Skeletal muscle tissue (tissue), 4 donors: ENCODE results near the gene MAGI2. TPM values are rescaled to one million over a fixed set of nuclear protein-coding genes. Genes with fewer than 3 reads are reported as not detected.
"Not testable (repeated sequence)": the region's sequence is repeated elsewhere in the genome, so short reads cannot be mapped to it uniquely, and the experiment has no call there.

Experiments
- H3K27ac ChIP-seq: one replicate; pipeline ENCODE4 v1.7.0; 2013; ENCODE audit warnings: mild to moderate bottlenecking, low read depth, low read length, inconsistent platforms
- H3K27me3 ChIP-seq, 3 donors: one replicate each; pipeline ENCODE4 v1.7.0; 2013; ENCODE audit warnings: low read length in 3 of 3; ENCODE audit not compliant: control insufficient read depth in 3 of 3, insufficient read depth in 3 of 3
- H3K36me3 ChIP-seq, 3 donors: one replicate each; pipeline ENCODE4 v1.7.0; 2013; ENCODE audit warnings: low read length in 3 of 3; ENCODE audit not compliant: control insufficient read depth in 3 of 3, insufficient read depth in 3 of 3
- H3K4me1 ChIP-seq, 3 donors: one replicate each; pipeline ENCODE4 v1.7.0; 2013; ENCODE audit warnings: low read length in 3 of 3, mild to moderate bottlenecking in 3 of 3; ENCODE audit not compliant: control insufficient read depth in 3 of 3, insufficient read depth in 3 of 3
- H3K4me3 ChIP-seq, 3 donors: one replicate each; pipeline ENCODE4 v1.7.0; 2013; ENCODE audit warnings: low read length in 3 of 3
- H3K9ac ChIP-seq, 3 donors: one replicate each; pipeline ENCODE4 v1.7.0; 2013; ENCODE audit warnings: low read length in 3 of 3, mild to moderate bottlenecking in 3 of 3, moderate library complexity in 2 of 3, low read depth in 1 of 3
- H3K9me3 ChIP-seq, 3 donors: one replicate each; pipeline ENCODE4 v1.7.0; 2013; ENCODE audit warnings: low read length in 3 of 3; ENCODE audit not compliant: control insufficient read depth in 3 of 3
- total RNA-seq: library from RNA; depleted of rRNA; stranded (reverse); fragments of >200 nt; gene quantifications from one replicate; pipeline ENCODE4 v1.2.3, GENCODE V29; 2014
- donor health status: Osteomylitis.

The MAGI2 gene
- total RNA-seq, 1 donor from 2014 or later: 4.2 TPM

DNA sequence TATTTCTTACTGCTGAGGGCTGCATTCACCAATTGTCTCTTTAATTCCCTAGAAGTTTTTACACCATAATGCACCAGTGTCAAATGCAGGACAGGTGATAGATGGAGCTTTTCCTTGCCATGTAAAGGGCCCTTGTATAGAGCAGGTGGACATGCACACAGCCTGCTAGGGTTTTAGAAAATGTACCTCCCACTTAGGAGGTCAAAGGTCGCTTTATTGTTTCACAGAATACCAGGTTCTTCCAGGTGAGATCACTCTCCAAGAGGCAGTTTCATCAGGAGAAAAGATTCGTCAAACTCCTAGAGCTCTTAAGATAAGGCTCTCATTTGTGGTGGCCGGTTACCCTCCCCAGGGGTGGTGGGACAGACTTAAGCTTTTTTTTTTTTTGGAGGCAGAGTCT is 1439.1 kb downstream of the MAGI2 start:
- no peaks in the 10 kb centered on the region for H3K36me3 ChIP-seq
- no peaks in the 10 kb centered on the region for H3K9me3 ChIP-seq
- no peak overlapping the region for H3K27ac ChIP-seq
- H3K27me3 ChIP-seq: no peaks in the 10 kb centered on the region
- H3K4me3 ChIP-seq: no peak overlapping the region
- peaks cover 7 to 10% (median 8%) of the 10 kb centered on the region in 3 donors for H3K4me1 ChIP-seq
- no peak overlapping the region for H3K9ac ChIP-seq

DNA sequence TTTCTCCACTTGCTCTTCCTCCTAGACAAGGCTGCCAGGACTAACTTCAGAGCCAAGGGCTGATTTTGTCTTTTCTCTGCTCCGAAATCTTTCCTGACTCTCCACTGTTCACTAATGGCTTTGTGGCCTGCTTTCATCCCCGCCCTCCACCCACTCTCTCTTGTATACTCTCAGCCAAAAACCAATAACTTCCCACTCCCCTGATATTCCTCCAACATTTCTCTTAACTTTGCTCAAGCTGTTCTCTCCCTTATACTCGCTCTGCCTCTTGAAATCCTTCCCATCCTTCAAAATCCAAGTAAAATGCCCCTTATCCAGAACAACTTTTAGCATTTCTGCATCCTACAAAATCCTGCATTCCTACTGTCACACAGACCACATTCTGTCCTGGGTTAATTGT is 1440.1 kb downstream of the MAGI2 start:
- Histone ChIP-seq H3K9me3 (no peaks in the 10 kb centered on the region), H3K4me1 (peaks cover 1 to 3% (median 2%) of the 10 kb centered on the region in 3 donors), H3K36me3 (no peaks in the 10 kb centered on the region)

DNA sequence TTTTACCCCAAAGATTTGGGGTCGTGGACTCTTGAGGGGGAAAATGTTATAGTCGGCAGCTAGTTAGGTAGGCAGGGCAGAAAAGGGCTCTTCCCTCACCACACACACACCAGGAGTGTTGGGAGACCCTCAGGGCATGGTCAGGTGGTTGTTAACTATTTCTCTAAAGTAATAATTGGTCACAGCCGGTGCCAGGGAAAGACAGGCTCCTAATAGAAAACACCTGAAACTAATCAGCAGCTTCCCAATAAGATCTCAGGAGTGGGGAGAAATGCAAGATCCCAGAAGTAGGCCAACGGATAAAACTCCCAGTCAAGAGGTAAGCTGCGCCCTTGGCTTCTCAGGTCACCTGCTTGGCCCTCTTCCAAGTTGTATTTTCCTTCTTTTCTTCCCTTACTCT is 1441.8 kb downstream of the MAGI2 start:
- no peak overlapping the region for H3K9ac ChIP-seq
- H3K4me3 ChIP-seq: no peak overlapping the region
- H3K9me3 ChIP-seq: no peaks in the 10 kb centered on the region
- no peaks in the 10 kb centered on the region for H3K36me3 ChIP-seq
- H3K27ac ChIP-seq: no peak overlapping the region
- H3K27me3 ChIP-seq: no peaks in the 10 kb centered on the region
- H3K4me1 ChIP-seq: no peaks in the 10 kb centered on the region

More for the DNA sequence above, 1440.1 kb downstream of the MAGI2 start:
- H3K27me3 ChIP-seq: no peaks in the 10 kb centered on the region
- H3K9ac ChIP-seq: no peak overlapping the region
- no peak overlapping the region for H3K27ac ChIP-seq
- H3K4me3 ChIP-seq: no peak overlapping the region

DNA sequence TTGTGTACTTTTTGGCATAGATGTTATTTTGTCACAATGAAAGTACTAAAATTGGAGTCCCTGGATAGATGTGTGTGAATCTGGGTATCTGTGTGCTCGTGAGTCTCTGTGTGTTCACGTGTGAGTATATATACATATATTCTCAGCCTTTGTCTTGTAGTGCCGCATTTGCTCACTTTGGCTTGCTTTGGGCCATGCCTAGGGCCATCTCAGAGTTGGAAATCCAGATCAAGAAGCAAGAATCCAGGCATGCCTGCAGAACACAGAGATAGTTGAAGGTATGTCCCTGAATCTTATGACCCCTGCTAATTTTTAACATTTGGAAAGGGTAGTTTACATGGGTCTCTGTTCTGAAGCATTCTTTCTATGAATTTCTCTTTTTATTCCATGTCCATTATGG is 1446.2 kb downstream of the MAGI2 start:
- Histone ChIP-seq H3K27ac (no peak overlapping the region), H3K4me3 (no peak overlapping the region), H3K27me3 (no peaks in the 10 kb centered on the region), H3K9ac (no peak overlapping the region), H3K4me1 (no peaks in the 10 kb centered on the region), H3K36me3 (no peaks in the 10 kb centered on the region), H3K9me3 (no peaks in the 10 kb centered on the region)

DNA sequence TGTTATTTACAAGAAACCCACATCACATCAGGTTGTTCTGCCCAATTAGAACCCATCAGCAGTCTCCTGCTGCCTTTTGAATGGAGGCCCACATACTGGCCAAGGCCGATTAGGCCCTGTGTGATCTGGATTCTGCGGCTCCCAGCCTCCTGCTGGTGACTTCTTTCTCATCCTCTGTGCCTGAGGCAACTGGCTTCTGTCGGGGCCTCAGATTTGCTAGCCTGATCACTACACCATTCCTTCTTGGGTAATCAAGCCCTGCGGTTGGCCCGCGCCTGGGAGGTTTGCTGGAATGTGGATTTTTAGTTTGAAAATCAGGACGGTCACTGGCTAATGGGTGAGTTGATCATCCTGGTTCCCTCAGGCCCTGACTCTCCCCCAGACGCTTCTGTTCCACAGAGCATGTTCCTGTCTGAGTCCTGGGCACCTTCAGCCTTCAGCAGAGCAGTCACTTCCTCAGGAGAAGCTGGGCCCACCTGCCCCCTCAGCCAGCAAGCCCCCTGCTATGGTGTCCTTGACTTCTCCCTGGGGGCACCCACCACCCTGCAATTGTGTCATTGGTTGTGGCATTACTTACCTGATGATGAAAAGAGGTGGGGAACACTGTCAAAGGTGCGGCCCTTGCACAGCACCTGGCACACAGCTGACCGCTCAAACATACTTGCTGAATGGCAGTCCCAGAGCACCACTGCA is 1447.3 kb downstream of the MAGI2 start:
- Histone ChIP-seq H3K9me3 (no peaks in the 10 kb centered on the region), H3K9ac (no peak overlapping the region), H3K27ac (no peak overlapping the region), H3K27me3 (no peaks in the 10 kb centered on the region), H3K4me1 (no peaks in the 10 kb centered on the region), H3K4me3 (no peak overlapping the region), H3K36me3 (no peaks in the 10 kb centered on the region)

DNA sequence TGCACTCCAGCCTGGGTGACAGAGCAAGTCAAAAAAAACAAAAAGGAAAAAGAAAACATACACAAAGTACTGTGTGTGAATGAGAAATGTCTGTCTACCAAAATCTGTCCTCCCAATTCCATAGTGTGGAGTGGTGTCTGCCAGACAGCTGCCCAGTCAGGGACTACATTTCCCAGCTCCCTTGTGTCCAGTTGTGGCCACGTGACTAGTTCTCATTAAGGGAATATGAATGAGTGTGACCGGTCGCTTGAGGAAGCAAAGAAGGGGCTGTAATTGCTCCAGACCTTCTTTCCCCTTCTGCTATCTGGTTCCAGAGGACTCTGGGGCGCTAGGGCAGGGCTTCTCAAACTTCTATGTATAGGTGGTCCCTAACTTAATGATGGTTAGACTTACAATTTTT is 1450.8 kb downstream of the MAGI2 start:
- H3K27ac ChIP-seq: no peak overlapping the region
- H3K27me3 ChIP-seq: no peaks in the 10 kb centered on the region
- no peaks in the 10 kb centered on the region for H3K9me3 ChIP-seq
- no peak overlapping the region for H3K9ac ChIP-seq
- no peak overlapping the region for H3K4me3 ChIP-seq
- no peaks in the 10 kb centered on the region for H3K36me3 ChIP-seq
- no peaks in the 10 kb centered on the region for H3K4me1 ChIP-seq

DNA sequence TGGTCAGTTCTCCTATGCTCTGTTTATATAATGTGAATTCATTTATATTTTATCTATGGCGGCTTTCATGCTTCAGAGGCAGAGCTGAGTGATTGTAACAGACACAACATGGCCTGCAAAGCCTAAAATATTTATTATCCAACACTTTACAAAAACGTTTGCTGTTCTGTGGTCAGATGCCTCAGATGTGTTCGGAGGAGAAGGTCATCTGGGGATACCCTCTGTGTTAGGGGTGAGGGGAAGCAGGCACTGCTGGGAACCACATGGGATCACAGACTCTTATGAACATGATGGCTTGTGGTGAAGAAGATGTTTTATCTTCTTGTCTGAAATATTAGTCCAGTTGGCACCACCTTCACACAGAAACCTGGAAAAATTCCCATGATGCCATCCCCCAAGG is 1451.4 kb downstream of the MAGI2 start:
- H3K9me3 ChIP-seq: no peaks in the 10 kb centered on the region
- H3K27me3 ChIP-seq: no peaks in the 10 kb centered on the region
- H3K36me3 ChIP-seq: no peaks in the 10 kb centered on the region
- H3K27ac ChIP-seq: no peak overlapping the region
- H3K4me1 ChIP-seq: no peaks in the 10 kb centered on the region
- no peak overlapping the region for H3K4me3 ChIP-seq
- H3K9ac ChIP-seq: no peak overlapping the region

DNA sequence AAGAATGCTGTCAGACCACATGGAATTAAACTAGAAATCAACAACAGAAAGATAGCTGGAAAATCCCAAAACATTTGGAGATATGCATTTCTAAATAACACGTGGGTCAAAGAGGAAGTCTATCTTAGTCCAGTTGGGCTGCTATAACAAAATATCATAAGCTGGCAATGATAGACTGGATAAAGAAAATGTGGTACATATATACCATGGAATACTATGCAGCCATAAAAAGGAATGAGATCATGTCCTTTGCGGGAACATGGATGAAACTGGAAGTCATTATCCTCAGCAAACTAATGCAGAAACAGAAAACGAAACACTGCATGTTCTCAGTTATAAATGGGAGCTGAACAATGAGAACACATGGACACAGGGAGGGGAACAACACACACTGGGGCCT is 1454.3 kb downstream of the MAGI2 start:
- H3K27me3 ChIP-seq: not testable (repeated sequence)

DNA sequence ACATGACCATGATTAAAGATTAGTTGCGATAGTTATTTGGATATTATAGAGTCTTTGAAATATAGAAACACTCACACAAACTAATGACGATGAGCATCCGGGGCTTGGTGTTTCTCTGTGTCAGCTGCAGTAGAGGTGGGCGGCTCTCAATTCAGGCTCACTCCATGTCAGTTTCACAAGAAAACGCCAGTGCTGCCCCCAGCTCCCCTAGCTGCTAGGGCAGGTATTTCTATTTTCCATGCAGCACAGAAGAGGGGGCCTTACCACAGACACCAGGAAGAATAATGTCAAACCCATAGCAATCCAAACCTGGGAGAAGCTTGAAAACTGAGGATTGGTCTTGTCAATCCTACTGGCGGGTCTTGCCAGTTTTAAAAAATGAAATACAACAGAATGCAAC is 1457.8 kb downstream of the MAGI2 start:
- no peaks in the 10 kb centered on the region for H3K36me3 ChIP-seq
- no peaks in the 10 kb centered on the region for H3K27me3 ChIP-seq
- no peak overlapping the region for H3K4me3 ChIP-seq
- H3K4me1 ChIP-seq: no peaks in the 10 kb centered on the region
- H3K9ac ChIP-seq: no peak overlapping the region
- no peaks in the 10 kb centered on the region for H3K9me3 ChIP-seq
- H3K27ac ChIP-seq: no peak overlapping the region

More for the DNA sequence above, 1454.3 kb downstream of the MAGI2 start:
- not testable (repeated sequence) for H3K36me3 ChIP-seq, H3K4me3 ChIP-seq, H3K4me1 ChIP-seq, H3K9ac ChIP-seq, H3K9me3 ChIP-seq, H3K27ac ChIP-seq

DNA sequence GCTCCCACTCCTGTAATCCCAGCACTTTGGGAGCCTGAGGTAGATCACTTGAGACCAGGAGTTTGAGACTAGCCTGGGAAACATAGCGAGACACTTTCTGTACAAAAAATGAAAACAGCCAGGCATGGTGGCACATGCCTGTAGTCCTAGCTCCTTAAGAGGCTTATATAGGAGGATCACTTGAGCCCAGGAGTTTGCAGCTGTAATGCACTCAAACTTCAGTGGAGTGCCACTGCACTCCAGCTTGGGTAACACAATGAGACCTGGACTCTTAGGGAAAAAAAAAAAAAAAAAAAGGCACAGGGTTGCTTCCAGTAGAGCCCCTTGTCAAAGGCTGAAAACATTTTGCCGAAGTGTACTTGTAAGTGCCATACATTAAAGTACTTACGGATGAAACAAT is 1459.6 kb downstream of the MAGI2 start:
- H3K4me3 ChIP-seq: no peak overlapping the region
- H3K9me3 ChIP-seq: no peaks in the 10 kb centered on the region
- no peak overlapping the region for H3K9ac ChIP-seq
- H3K27me3 ChIP-seq: no peaks in the 10 kb centered on the region
- H3K4me1 ChIP-seq: no peaks in the 10 kb centered on the region
- H3K27ac ChIP-seq: no peak overlapping the region
- no peaks in the 10 kb centered on the region for H3K36me3 ChIP-seq
